A673 (cell line): ENCODE measurements around the gene NTN3. TPM values are rescaled to one million over a fixed set of nuclear protein-coding genes. Genes with fewer than 3 reads are reported as not detected.

Experiments used
- BruUV-seq: library from RNA; stranded (reverse); fragments of 400-500 nt; replicated peaks from 2 replicates; lab custom pipeline; 2021; lab: Mats Ljungman, UMichigan
- CTCF ChIA-PET: fragments of 300-600 bp; sonication (Branson Sonifier 250); formaldehyde crosslinking; loops from one replicate; lab custom pipeline; 2022; ENCODE audit warnings: antibody characterized with exemption; lab: Charles Lee
- POLR2A ChIA-PET: fragments of 300-600 bp; sonication (Branson Sonifier 250); formaldehyde crosslinking; loops from one replicate; lab custom pipeline; 2022; ENCODE audit warnings: antibody characterized with exemption; ENCODE audit not compliant: low non-redundant PET; lab: Charles Lee
- DNase-seq: peaks from one replicate; pipeline ENCODE4 v3.0.0-alpha.2; 2015; ENCODE audit warnings: low spot score
- H3K27ac ChIP-seq: fragments of 200-600 bp; sonication (generic); 2 replicates; pipeline ENCODE4 v1.5.1; 2016; ENCODE audit warnings: mixed run types, low read depth, mild to moderate bottlenecking, mixed read lengths, antibody characterized with exemption, low read length; ENCODE audit not compliant: poor library complexity, severe bottlenecking
- H3K27me3 ChIP-seq: fragments of 200-600 bp; sonication (generic); replicated peaks from 2 replicates; pipeline ENCODE4 v1.6.1; 2017; ENCODE audit warnings: mixed run types, low read depth, mild to moderate bottlenecking, mixed read lengths, antibody characterized with exemption, low read length; ENCODE audit not compliant: insufficient read depth, poor library complexity
- H3K36me3 ChIP-seq: fragments of 200-600 bp; sonication (generic); 2 replicates; pipeline ENCODE4 v1.6.1; 2016; ENCODE audit warnings: mixed run types, mild to moderate bottlenecking, mixed read lengths, antibody characterized with exemption, low read length; ENCODE audit not compliant: insufficient read depth, poor library complexity, severe bottlenecking
- H3K4me1 ChIP-seq: fragments of 200-600 bp; sonication (generic); 2 replicates; pipeline ENCODE4 v1.6.1; 2017; ENCODE audit warnings: mixed run types, mild to moderate bottlenecking, mixed read lengths, antibody characterized with exemption, low read length; ENCODE audit not compliant: insufficient read depth, poor library complexity, severe bottlenecking
- H3K4me3 ChIP-seq: fragments of 200-600 bp; sonication (generic); 2 replicates; pipeline ENCODE4 v1.5.1; 2016; ENCODE audit warnings: low read depth, mixed run types, mild to moderate bottlenecking, mixed read lengths, low read length; ENCODE audit not compliant: poor library complexity, severe bottlenecking
- H3K9me3 ChIP-seq: fragments of 200-600 bp; sonication (generic); 2 replicates; pipeline ENCODE4 v1.6.1; 2016; ENCODE audit warnings: mixed run types, low read depth, mild to moderate bottlenecking, mixed read lengths, antibody characterized with exemption, low read length; ENCODE audit not compliant: poor library complexity, severe bottlenecking
- EZH2 ChIP-seq: fragments of 200-600 bp; sonication (generic); IDR thresholded peaks from 2 replicates; pipeline ENCODE4 v1.6.1; 2017; ENCODE audit warnings: borderline replicate concordance, low read depth, mild to moderate bottlenecking, mixed read lengths, antibody characterized with exemption, low read length; ENCODE audit not compliant: poor library complexity, severe bottlenecking
- intact Hi-C: fragments of 100-400 bp; cut with micrococcal nuclease; formaldehyde crosslinking; loops from one replicate; pipeline ENCODE4 v1.10.0; 2022; ENCODE audit not compliant: unreplicated experiment
- total RNA-seq: library from RNA; stranded (reverse); gene quantifications from 2 replicates; pipeline ENCODE4 v1.2.3, GENCODE V29; 2021
- TF ChIP-seq, protein P1 (sequence below): fragments of 300-800, 200-600 bp; sonication (generic); conservative IDR thresholded peaks from 2 replicates; pipeline ENCODE4 v1.5.1; 2017; ENCODE audit warnings: low read depth, mild to moderate bottlenecking, antibody characterized with exemption, low read length, moderate library complexity, mixed read lengths

Gene NTN3
- total RNA-seq, 1 experiment from 2014 or later = 1.6 TPM

- H3K36me3 ChIP-seq = no peaks in the 10 kb centered on the region
- no peak overlapping the region for H3K4me3 ChIP-seq
- intact Hi-C loops = no loop called here
- BruUV-seq = no TSS peak
- no peaks in the 10 kb centered on the region for H3K9me3 ChIP-seq
- CTCF ChIA-PET = no interaction called here
- POLR2A ChIA-PET = no interaction called here
- TF ChIP-seq, protein P1, sequence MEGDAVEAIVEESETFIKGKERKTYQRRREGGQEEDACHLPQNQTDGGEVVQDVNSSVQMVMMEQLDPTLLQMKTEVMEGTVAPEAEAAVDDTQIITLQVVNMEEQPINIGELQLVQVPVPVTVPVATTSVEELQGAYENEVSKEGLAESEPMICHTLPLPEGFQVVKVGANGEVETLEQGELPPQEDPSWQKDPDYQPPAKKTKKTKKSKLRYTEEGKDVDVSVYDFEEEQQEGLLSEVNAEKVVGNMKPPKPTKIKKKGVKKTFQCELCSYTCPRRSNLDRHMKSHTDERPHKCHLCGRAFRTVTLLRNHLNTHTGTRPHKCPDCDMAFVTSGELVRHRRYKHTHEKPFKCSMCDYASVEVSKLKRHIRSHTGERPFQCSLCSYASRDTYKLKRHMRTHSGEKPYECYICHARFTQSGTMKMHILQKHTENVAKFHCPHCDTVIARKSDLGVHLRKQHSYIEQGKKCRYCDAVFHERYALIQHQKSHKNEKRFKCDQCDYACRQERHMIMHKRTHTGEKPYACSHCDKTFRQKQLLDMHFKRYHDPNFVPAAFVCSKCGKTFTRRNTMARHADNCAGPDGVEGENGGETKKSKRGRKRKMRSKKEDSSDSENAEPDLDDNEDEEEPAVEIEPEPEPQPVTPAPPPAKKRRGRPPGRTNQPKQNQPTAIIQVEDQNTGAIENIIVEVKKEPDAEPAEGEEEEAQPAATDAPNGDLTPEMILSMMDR = no peak
- TF ChIP-seq EZH2 = no peak
- DNase-seq = no peak
- H3K27me3 ChIP-seq = no peaks in the 10 kb centered on the region
- H3K4me1 ChIP-seq = no peaks in the 10 kb centered on the region
- H3K27ac ChIP-seq = peak overlapping the region; percentile 8
Observed at GRCh38 chr16:2485811-2486507, 14.9 kb downstream of the NTN3 start.

DNA sequence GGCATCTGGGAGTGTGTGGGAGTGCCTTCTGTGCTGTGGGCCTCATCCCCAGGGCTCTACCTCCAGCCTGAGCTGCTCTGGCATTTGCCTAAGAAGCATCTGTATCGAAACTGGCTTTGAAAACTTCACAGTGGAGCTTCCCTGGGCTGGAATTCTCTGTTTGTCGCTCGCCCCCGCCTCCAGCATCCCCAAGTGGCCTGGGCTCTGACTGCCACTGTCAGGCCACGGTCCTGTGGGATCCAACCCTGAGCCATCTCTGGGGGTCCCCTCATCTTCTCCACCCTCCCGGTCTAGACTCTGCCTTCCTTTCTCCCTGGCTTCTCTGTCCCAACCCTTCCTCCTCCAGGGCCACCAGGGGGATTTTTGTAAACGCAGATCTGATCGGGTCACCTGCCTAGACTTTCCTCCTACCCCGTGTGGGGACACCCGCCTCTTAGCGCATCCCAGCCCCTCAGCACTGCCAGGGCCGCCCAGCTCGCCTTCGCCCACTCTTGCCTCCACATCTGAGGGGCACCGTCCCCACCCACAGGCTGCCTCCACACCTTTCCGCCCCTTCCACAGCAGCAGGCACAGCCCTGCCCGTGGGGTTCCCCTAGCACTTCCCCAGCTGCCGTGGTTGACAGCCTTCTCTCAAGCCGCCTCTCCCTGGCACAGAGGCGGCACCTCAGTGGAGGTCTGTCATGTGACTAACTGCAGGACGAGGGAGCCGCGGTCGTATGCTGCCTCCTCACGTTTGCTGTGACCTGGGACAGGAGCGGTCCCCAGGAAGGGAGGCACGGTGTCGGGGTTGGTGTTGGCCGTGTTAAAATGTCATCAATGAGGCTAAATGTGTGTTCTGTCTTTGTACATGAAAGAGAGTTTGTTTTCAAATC, 15.8 kb downstream of the NTN3 start:
- no peak for TF ChIP-seq EZH2
- TF ChIP-seq, protein P1 = 0 out of 2 replicates have a peak, but pooled peaks have one; percentile 12
- H3K27ac ChIP-seq = peak overlapping the region; percentile 16
- no peaks in the 10 kb centered on the region for H3K36me3 ChIP-seq
- CTCF ChIA-PET = no interaction called here
- H3K4me3 ChIP-seq = no peak overlapping the region
- no peaks in the 10 kb centered on the region for H3K9me3 ChIP-seq
- BruUV-seq = no TSS peak
- intact Hi-C loops = no loop called here
- no peak for DNase-seq
- no peaks in the 10 kb centered on the region for H3K27me3 ChIP-seq
- no peaks in the 10 kb centered on the region for H3K4me1 ChIP-seq
- POLR2A ChIA-PET = no interaction called here

DNA sequence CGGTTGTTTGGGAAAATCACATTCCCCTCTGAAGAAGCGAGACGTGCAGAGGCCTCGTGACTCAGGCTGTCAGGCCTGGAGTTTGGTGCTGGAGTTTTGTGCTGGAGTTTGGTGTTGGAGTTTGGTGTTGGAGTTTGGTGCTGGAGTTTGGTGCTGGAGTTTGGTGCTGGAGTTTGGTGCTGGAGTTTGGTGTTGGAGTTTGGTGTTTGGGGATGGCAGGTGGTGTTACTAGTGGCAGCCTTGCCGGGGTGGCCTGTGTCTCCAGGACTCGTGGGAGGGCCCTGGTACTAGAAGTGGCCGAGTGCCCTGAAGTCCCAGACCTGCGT, 16.4 kb downstream of the NTN3 start:
- H3K36me3 ChIP-seq = no peaks in the 10 kb centered on the region
- H3K4me1 ChIP-seq = no peaks in the 10 kb centered on the region
- no TSS peak for BruUV-seq
- H3K27me3 ChIP-seq = no peaks in the 10 kb centered on the region
- ChIA-PET CTCF (no interaction called here), POLR2A (no interaction called here)
- TF ChIP-seq, protein P1 = no peak
- no peak for TF ChIP-seq EZH2
- no peak overlapping the region for H3K4me3 ChIP-seq
- no peaks in the 10 kb centered on the region for H3K9me3 ChIP-seq
- intact Hi-C loops = no loop called here
- no peak overlapping the region for H3K27ac ChIP-seq
- no peak for DNase-seq
